ENCODE data around the gene EXOG.

- TF ChIP-seq FOXA1 (IDR thresholded peaks at IDR 0.05) (no peak), ZNF384 (IDR thresholded peaks at IDR 0.05) (no peak), SP1 (IDR thresholded peaks at IDR 0.05) (no peak), LEF1 (IDR thresholded peaks at IDR 0.05; ENCODE audit: borderline replicate concordance) (no peak), NFRKB (IDR thresholded peaks at IDR 0.05) (no peak)
These were observed 45.7 kb downstream of the EXOG start for GRCh38 chr3:38541806-38542205.
